Activated T-helper 1 cell treated with anti-CD3 and anti-CD28 coated beads, Interleukin-12 subunit alpha, Interleukin-12 subunit beta, Interleukin-2, Interleukin-4 antibody, amounts not matched to agents 30 ng/mL and 10 ng/mL and 1 ng/mL, durations not matched to agents 14 hours and 24 hours and 36 hours (primary cell): ENCODE measurements around the gene MSH2. TPM values are rescaled to one million over a fixed set of nuclear protein-coding genes. Genes with fewer than 3 reads are reported as not detected.
"Not testable (repeated sequence)": the region's sequence is repeated elsewhere in the genome, so short reads cannot be mapped to it uniquely, and the experiment has no call there.

Experiments
- DNase-seq: peaks from one replicate; pipeline ENCODE4 v3.0.0; 2021; ENCODE audit warnings: low spot score
- H3K27ac Mint-ChIP-seq: one replicate; pipeline ENCODE4 v1.8.0; 2021; ENCODE audit warnings: mild to moderate bottlenecking, mixed read lengths
- H3K27me3 Mint-ChIP-seq: one replicate; pipeline ENCODE4 v1.8.0; 2022; ENCODE audit warnings: mild to moderate bottlenecking, moderate library complexity, mixed read lengths; ENCODE audit not compliant: insufficient read depth
- H3K36me3 Mint-ChIP-seq: one replicate; pipeline ENCODE4 v1.8.0; 2021; ENCODE audit warnings: low read depth, mixed read lengths
- H3K4me1 Mint-ChIP-seq: one replicate; pipeline ENCODE4 v1.8.0; 2021; ENCODE audit warnings: low read depth, mixed read lengths
- H3K4me3 Mint-ChIP-seq: one replicate; pipeline ENCODE4 v1.8.0; 2021; ENCODE audit warnings: mild to moderate bottlenecking, moderate library complexity, mixed read lengths
- H3K9me3 Mint-ChIP-seq: one replicate; pipeline ENCODE4 v1.8.0; 2021; ENCODE audit warnings: mixed read lengths
- intact Hi-C: fragments of 100-400 bp; cut with micrococcal nuclease; formaldehyde crosslinking; loops from one replicate; pipeline ENCODE4 v1.15.1; 2024
- total RNA-seq: library from RNA; stranded (reverse); gene quantifications from 2 replicates; pipeline ENCODE4 v1.2.3, GENCODE V29; 2022

The MSH2 gene
- total RNA-seq, result 73.3 TPM in 2 replicates

DNA sequence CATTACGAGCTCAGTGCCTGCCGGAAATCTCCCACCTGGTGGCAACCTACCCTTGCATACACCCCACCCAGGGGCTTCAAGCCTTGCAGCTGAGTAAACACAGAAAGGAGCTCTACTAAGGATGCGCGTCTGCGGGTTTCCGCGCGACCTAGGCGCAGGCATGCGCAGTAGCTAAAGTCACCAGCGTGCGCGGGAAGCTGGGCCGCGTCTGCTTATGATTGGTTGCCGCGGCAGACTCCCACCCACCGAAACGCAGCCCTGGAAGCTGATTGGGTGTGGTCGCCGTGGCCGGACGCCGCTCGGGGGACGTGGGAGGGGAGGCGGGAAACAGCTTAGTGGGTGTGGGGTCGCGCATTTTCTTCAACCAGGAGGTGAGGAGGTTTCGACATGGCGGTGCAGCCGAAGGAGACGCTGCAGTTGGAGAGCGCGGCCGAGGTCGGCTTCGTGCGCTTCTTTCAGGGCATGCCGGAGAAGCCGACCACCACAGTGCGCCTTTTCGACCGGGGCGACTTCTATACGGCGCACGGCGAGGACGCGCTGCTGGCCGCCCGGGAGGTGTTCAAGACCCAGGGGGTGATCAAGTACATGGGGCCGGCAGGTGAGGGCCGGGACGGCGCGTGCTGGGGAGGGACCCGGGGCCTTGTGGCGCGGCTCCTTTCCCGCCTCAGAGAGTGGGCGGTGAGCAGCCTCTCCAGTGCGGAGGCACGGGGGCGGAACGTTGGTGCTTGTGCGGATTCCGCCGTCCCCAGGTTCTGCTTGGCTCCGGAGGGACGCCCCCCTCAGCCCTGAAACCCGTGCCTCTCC lies at the start of gene MSH2:
TSS of gene MSH2 (plus strand) at position 352 of the 804 bp plus-strand sequence. CDS start at position 388, 36 bp downstream.
- Mint-ChIP-seq H3K36me3 (peaks cover 30% of the 10 kb centered on the region), H3K27ac (peak within 1 kb of the TSS; percentile 96), H3K4me1 (peaks cover 28% of the 10 kb centered on the region), H3K27me3 (no peaks in the 10 kb centered on the region), H3K4me3 (peak within 1 kb of the TSS; percentile 97), H3K9me3 (no peaks in the 10 kb centered on the region)
- intact Hi-C loops, result loop anchor here (1.0 to 5.0 kb wide), 5 partner anchors 118 to 1106 kb away; partner anchors contain the start of genes EPAS1 and FBXO11
- peak; percentile 91 for DNase-seq

DNA sequence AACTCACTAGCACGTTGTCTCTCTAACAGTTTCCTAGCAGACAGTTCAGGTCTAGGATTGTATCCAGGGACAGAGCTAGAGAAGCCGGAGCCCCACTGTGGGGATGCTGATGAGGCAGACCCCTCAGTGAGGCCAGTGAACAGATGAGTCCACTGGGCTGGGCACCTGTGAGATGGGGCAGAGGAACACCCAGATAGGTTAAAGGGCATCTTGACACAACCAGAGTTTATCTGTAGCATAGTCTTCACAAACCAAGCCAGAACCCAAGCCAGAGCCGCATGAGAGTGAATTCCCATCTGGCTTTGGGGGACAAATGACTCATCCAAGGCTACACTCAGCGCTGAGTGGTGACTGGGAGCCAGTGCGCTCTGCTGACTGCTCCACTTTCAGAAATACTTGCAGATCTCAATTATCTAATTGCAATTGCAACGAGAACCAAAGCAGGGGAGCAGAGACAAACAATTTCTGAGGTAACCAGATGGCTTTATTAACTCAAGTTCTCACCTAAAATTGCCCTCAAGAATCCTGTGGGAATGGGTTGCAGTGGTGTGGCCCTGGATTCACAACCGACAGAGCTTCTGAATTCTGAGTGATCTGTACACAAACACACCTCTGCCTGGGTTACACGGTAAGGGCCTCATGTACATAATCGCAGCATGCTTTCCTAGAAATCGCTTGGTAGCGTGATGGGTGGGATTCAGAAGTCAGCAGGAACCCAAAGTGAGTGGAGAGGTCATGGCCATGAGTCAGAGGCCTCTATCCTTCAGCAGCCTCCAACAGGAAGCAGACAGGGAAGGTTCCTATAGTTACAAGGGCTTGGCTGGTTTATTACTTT lies 48.7 kb upstream of the MSH2 start:
- Mint-ChIP-seq H3K27ac (no peak overlapping the region), H3K27me3 (peaks cover 10% of the 10 kb centered on the region), H3K4me3 (no peak overlapping the region), H3K4me1 (no peaks in the 10 kb centered on the region), H3K36me3 (no peaks in the 10 kb centered on the region), H3K9me3 (no peaks in the 10 kb centered on the region)
- no peak for DNase-seq
- intact Hi-C loops, result no loop called here

DNA sequence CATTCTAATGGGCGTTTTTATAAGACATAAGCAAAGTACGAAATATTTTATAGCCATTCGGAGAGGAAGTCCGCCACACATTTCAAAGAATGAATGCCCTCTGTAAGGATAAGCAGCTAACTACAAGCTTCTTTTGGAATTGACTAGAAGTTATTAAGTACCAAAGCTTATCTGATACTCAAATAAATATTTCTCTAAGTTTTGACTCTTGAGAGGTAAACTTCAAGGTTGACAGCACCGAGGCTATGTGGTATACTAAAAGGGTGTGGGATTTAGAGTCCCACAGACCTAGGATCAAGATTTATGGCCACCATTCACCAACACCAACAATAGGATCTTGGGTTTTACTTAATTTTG lies 48.1 kb upstream of the MSH2 start:
- Mint-ChIP-seq H3K36me3 (no peaks in the 10 kb centered on the region), H3K9me3 (no peaks in the 10 kb centered on the region), H3K27ac (no peak overlapping the region), H3K4me3 (no peak overlapping the region), H3K4me1 (no peaks in the 10 kb centered on the region), H3K27me3 (peaks cover 10% of the 10 kb centered on the region)
- DNase-seq, result no peak
- intact Hi-C loops, result no loop called here

DNA sequence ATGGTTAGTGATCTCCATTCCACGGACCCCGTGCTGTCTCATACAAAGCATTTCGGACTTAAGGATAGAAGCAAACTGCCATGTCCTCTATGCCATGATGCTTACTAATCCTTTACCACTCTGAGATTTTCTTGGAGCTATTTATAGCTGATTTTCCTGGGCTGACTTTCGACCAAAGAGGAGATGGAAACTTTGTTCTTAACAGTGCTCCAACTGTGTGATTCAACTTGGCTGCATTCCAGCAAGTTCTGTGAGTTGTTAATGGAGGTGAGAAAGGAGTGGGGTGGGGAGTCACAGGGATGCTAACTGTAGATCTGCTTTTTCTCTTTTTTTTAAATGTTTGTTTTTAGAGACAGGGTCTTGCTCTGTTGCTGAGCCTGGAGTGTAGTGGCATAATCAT lies 45.5 kb upstream of the MSH2 start:
- no peaks in the 10 kb centered on the region for H3K36me3 Mint-ChIP-seq
- H3K4me3 Mint-ChIP-seq, result no peak overlapping the region
- no peaks in the 10 kb centered on the region for H3K4me1 Mint-ChIP-seq
- DNase-seq, result no peak
- no peaks in the 10 kb centered on the region for H3K9me3 Mint-ChIP-seq
- H3K27me3 Mint-ChIP-seq, result no peaks in the 10 kb centered on the region
- no peak overlapping the region for H3K27ac Mint-ChIP-seq
- intact Hi-C loops, result no loop called here

DNA sequence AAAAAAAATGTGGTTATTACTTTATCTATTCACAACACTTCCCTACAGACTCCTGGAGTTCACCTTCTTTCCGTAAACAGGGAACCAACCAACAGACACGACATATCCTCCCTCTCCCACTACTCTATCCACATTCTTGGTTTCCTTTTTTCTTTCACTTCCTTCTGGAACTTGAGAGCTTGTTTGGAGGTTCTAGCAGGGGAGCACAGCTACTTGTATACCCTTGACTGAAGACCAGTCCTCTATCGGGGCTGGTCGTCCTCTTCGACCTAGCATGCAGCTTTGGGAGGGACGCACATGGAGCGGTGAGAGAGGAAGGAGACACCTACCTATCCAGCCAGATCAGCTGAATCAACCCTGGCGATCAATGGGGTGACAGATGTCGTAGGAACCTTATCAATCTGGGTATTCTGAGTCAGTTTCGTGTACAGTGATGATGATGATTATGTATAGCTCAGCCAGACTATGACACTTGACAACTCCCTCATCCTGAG lies 43.5 kb upstream of the MSH2 start:
- no peaks in the 10 kb centered on the region for H3K9me3 Mint-ChIP-seq

DNA sequence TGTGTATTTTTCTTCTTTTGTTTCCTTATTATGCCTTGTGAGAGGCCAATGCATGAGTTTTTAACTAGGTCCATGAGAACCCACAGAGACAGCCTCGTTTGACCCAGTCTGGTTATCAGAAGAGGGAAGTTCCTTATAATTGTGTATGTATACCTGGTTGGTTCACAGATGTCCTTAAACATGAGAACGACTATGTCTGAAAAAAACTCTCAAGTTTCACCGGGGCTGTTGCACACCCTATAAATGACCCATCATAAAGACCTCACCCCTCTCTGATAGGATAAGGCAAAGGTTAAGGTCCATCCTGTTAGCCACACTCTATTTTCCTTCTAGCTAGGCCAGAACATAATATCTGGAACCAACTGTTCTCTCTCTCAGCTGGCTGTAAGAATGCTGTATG lies 42.7 kb upstream of the MSH2 start:
- DNase-seq, result no peak
- intact Hi-C loops, result no loop called here
- Mint-ChIP-seq H3K36me3 (no peaks in the 10 kb centered on the region), H3K4me3 (no peak overlapping the region), H3K4me1 (no peaks in the 10 kb centered on the region), H3K9me3 (no peaks in the 10 kb centered on the region), H3K27ac (no peak overlapping the region), H3K27me3 (no peaks in the 10 kb centered on the region)

More for the DNA sequence above, 43.5 kb upstream of the MSH2 start:
- Mint-ChIP-seq H3K4me1 (no peaks in the 10 kb centered on the region), H3K36me3 (no peaks in the 10 kb centered on the region), H3K27me3 (no peaks in the 10 kb centered on the region), H3K27ac (no peak overlapping the region), H3K4me3 (no peak overlapping the region)
- no peak for DNase-seq
- intact Hi-C loops, result no loop called here

DNA sequence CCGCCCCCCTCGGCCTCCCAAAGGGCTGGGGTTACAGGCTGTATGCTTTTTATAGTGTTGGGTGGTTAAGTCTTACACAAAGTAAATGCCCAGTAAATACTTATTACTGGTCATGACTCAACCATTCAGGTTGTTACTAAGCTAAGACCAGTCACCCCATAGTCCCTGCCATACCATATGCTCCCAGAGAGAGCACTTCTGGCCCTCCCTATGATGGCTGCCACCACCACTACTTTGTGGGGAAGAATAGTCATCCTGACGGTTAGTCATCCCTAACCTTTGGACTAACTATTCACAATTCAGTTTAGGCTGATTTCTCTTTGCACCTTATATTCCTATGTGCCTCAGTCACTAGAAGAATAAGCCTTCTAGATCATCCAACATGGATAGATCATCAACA lies 42.0 kb upstream of the MSH2 start:
- Mint-ChIP-seq H3K4me1 (no peaks in the 10 kb centered on the region), H3K4me3 (no peak overlapping the region), H3K9me3 (no peaks in the 10 kb centered on the region), H3K36me3 (no peaks in the 10 kb centered on the region), H3K27me3 (peaks cover 3% of the 10 kb centered on the region), H3K27ac (no peak overlapping the region)
- no peak for DNase-seq
- intact Hi-C loops, result no loop called here

DNA sequence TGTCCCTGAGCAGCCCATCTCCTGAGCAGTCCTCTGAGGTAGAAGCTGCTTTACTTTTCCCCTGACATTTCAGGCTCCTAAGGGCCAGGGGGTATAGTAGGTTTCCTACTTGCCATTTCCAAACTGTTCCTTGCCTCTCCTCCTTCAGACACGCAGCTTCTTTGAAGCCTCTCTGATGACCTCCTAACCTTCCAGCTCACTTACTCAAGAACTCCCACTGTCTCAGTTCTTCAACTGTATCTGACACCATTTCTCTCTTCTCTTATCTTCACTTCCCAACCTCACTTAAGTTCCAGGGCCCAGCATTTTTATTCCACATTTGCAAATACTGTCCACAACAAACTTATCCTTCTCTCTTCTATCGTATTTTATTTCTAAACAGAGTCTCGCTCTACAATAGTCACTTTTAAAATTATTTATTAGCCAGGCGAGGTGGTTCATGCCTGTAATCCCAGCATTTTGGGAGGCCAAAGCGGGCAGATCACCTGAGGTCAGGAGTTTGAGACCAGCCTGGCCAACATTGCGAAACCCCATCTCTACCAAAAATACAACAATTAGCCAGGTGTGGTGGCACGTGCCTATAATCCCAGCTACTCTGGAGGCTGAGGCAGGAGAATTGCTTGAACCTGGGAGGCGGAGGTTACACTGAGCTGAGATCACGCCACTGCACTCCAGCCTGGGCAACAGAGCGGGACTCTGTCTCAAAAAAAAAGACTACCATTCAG lies 41.3 kb upstream of the MSH2 start:
- H3K4me3 Mint-ChIP-seq, H3K4me1 Mint-ChIP-seq, intact Hi-C loops, DNase-seq, H3K27ac Mint-ChIP-seq, H3K36me3 Mint-ChIP-seq, H3K27me3 Mint-ChIP-seq, H3K9me3 Mint-ChIP-seq: not testable (repeated sequence)

DNA sequence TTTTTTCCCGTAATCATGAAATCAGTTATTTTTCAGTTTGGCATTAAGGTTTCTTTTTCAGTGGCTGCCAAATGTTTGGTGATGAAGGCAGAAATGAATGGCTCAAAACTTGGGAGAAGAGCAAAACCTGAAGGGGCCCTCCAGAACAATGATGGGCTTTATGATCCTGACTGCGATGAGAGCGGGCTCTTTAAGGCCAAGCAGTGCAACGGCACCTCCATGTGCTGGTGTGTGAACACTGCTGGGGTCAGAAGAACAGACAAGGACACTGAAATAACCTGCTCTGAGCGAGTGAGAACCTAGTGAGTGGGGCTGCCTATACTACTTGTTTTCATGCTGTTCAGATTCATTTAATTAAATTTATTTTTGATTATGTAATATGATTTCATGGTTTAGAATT lies 29.2 kb upstream of the MSH2 start:
- Mint-ChIP-seq H3K4me1 (no peaks in the 10 kb centered on the region), H3K4me3 (no peak overlapping the region)

DNA sequence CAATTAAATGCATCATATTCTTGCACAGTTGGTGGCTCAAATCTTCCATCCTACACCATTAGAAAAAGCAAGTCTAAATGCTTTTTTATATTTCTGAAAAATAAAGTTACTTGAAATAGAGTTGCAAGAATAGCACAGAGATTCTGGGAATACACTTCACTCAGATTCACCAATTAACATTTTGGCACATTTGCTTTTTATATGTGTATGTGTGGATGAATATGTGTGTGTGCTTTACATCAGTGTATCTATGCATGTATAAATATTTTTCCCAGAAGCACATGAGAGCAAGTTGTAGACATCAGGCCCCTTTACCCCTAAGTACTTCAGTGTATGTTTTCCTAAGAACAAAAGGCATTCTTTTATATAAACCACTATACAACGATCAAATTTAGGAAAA lies 27.6 kb upstream of the MSH2 start:
- Mint-ChIP-seq H3K4me3 (no peak overlapping the region), H3K27me3 (peaks cover 18% of the 10 kb centered on the region), H3K27ac (no peak overlapping the region), H3K36me3 (no peaks in the 10 kb centered on the region), H3K9me3 (no peaks in the 10 kb centered on the region), H3K4me1 (no peaks in the 10 kb centered on the region)
- DNase-seq, result no peak
- intact Hi-C loops, result no loop called here

More for the DNA sequence above, 29.2 kb upstream of the MSH2 start:
- no peak overlapping the region for H3K27ac Mint-ChIP-seq
- H3K27me3 Mint-ChIP-seq, result peaks cover 15% of the 10 kb centered on the region
- no peak for DNase-seq
- intact Hi-C loops, result no loop called here
- no peaks in the 10 kb centered on the region for H3K36me3 Mint-ChIP-seq
- H3K9me3 Mint-ChIP-seq, result no peaks in the 10 kb centered on the region

DNA sequence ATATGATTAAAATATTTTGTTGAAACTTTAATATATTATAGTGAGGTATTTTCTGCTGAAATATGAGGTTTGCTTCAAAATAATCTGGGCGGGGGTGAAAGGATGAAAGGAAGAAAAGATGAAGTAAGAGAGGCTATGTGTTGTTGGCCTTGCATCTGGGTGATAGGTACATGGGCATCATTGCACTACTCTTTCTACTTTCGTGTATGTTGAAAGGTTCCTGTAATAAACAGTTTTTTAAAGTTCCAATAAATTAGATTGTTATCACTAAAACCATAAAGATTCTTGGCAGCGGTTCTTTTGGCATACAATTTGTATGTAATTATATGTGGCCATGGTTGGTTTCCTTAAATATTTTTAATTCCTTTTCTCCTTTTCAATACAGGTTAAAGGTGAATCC lies 23.6 kb upstream of the MSH2 start:
- Mint-ChIP-seq H3K36me3 (no peaks in the 10 kb centered on the region), H3K27me3 (peaks cover 9% of the 10 kb centered on the region), H3K4me1 (no peaks in the 10 kb centered on the region), H3K9me3 (no peaks in the 10 kb centered on the region), H3K4me3 (no peak overlapping the region), H3K27ac (no peak overlapping the region)
- intact Hi-C loops, result no loop called here
- no peak for DNase-seq

DNA sequence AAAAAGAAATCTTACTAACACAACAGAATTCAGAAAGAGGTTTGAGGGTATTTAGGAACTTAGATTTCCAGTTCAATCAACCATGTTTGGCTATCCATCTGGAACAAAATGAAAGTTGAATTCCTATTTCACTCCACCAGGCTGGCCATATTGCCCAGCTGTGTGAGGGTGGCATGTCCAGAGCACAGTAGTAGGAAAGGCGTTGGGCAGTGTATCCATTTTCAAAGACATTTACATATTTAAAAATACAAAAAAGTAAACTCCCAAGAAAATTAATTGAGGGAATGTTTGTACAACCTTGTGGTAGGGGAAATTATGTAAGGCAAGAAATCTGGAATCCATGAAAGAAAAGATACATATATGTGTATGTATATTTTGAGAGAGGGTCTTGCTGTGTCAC lies 21.5 kb upstream of the MSH2 start:
- Mint-ChIP-seq H3K9me3 (no peaks in the 10 kb centered on the region), H3K4me3 (no peak overlapping the region), H3K4me1 (no peaks in the 10 kb centered on the region), H3K36me3 (no peaks in the 10 kb centered on the region), H3K27ac (no peak overlapping the region), H3K27me3 (peaks cover 15% of the 10 kb centered on the region)
- no peak for DNase-seq
- intact Hi-C loops, result no loop called here

DNA sequence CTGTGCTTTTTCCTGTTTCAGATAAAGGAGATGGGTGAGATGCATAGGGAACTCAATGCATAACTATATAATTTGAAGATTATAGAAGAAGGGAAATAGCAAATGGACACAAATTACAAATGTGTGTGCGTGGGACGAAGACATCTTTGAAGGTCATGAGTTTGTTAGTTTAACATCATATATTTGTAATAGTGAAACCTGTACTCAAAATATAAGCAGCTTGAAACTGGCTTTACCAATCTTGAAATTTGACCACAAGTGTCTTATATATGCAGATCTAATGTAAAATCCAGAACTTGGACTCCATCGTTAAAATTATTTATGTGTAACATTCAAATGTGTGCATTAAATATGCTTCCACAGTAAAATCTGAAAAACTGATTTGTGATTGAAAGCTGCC lies 16.4 kb upstream of the MSH2 start:
- intact Hi-C loops, result no loop called here
- no peak overlapping the region for H3K4me3 Mint-ChIP-seq
- no peak for DNase-seq
- H3K9me3 Mint-ChIP-seq, result no peaks in the 10 kb centered on the region
- H3K4me1 Mint-ChIP-seq, result no peaks in the 10 kb centered on the region
- H3K27ac Mint-ChIP-seq, result no peak overlapping the region
- no peaks in the 10 kb centered on the region for H3K36me3 Mint-ChIP-seq
- peaks cover 20% of the 10 kb centered on the region for H3K27me3 Mint-ChIP-seq
